ENCODE data around the gene OSTN. TPM values are rescaled to one million over a fixed set of nuclear protein-coding genes. Genes with fewer than 3 reads are reported as not detected.

OSTN gene
- total RNA-seq, 6 experiments from 2014 or later, result not detected

GRCh38 chr3:191198480-191198879 is 561 bp upstream of the OSTN start:
- peaks cover 0 to 2% (median 0%) of the 10 kb centered on the region in 4 donors for H3K9me3 ChIP-seq
- H3K36me3 ChIP-seq, result no peaks in the 10 kb centered on the region
- TF ChIP-seq POLR2A (IDR thresholded peaks at IDR 0.05), result no peak
- no peak for TF ChIP-seq CTCF (IDR thresholded peaks at IDR 0.05)
- no peaks in the 10 kb centered on the region for H3K27me3 ChIP-seq
- H3K4me3 ChIP-seq, result no peak overlapping the region
- peaks cover 0 to 2% (median 0%) of the 10 kb centered on the region in 4 donors for H3K4me1 ChIP-seq
- 44% methylated on average over 5 of the region's 5 CpGs for WGBS (ENCODE audit: insufficient coverage, low coverage, low lambda C conversion rate, missing lambda C conversion rate)
- DNase-seq, result no peak
- no peak for ATAC-seq
- intact Hi-C loops (cut with DNase I), result no loop called here
- H3K27ac ChIP-seq, result no peak overlapping the region

- Histone ChIP-seq H3K36me3 (no peaks in the 10 kb centered on the region), H3K27ac (no peak overlapping the region), H3K4me1 (no peaks in the 10 kb centered on the region), H3K4me3 (no peak overlapping the region), H3K27me3 (no peaks in the 10 kb centered on the region), H3K9me3 (no peaks in the 10 kb centered on the region)
- TF ChIP-seq POLR2A (IDR thresholded peaks at IDR 0.05) (no peak), CTCF (IDR thresholded peaks at IDR 0.05) (no peak)
- 92% methylated on average over 2 of the region's 10 CpGs for WGBS (ENCODE audit: insufficient coverage, low coverage, low lambda C conversion rate, missing lambda C conversion rate)
- no peak for DNase-seq
- intact Hi-C loops (cut with DNase I), result no loop called here
- no peak for ATAC-seq
Observed at GRCh38 chr3:191210032-191210431, 11.0 kb downstream of the OSTN start.

GRCh38 chr3:191216510-191216909 is 17.5 kb downstream of the OSTN start:
- Histone ChIP-seq H3K27me3 (no peaks in the 10 kb centered on the region), H3K4me1 (peaks cover 0 to 3% (median 0%) of the 10 kb centered on the region in 4 donors), H3K4me3 (no peak overlapping the region), H3K36me3 (no peaks in the 10 kb centered on the region), H3K9me3 (no peaks in the 10 kb centered on the region), H3K27ac (no peak overlapping the region)
- no peak for TF ChIP-seq CTCF (IDR thresholded peaks at IDR 0.05)
- TF ChIP-seq POLR2A (IDR thresholded peaks at IDR 0.05), result no peak
- 63% methylated on average over 1 of the region's 1 CpG for WGBS (ENCODE audit: insufficient coverage, low coverage, low lambda C conversion rate, missing lambda C conversion rate)
- peak in 1 of 3 donors; percentile 48 for DNase-seq
- intact Hi-C loops (cut with DNase I), result no loop called here
- ATAC-seq, result peak in 3 of 4 donors; percentile 33 to 60 (median 37)

GRCh38 chr3:191217301-191217700 is 18.3 kb downstream of the OSTN start:
- H3K27ac ChIP-seq, result no peak overlapping the region
- DNase-seq (no peak), ATAC-seq (no peak)
- H3K9me3 ChIP-seq, result no peaks in the 10 kb centered on the region
- no peak overlapping the region for H3K4me3 ChIP-seq
- 92% methylated on average over 1 of the region's 1 CpG for WGBS (ENCODE audit: insufficient coverage, low coverage, low lambda C conversion rate, missing lambda C conversion rate)
- peaks cover 0 to 3% (median 0%) of the 10 kb centered on the region in 4 donors for H3K4me1 ChIP-seq
- no peaks in the 10 kb centered on the region for H3K27me3 ChIP-seq
- TF ChIP-seq POLR2A (IDR thresholded peaks at IDR 0.05) (no peak), CTCF (IDR thresholded peaks at IDR 0.05) (no peak)
- H3K36me3 ChIP-seq, result no peaks in the 10 kb centered on the region
- intact Hi-C loops (cut with DNase I), result no loop called here

GRCh38 chr3:191220908-191221307 is 21.9 kb downstream of the OSTN start:
- no peak for ATAC-seq
- intact Hi-C loops (cut with DNase I), result no loop called here

More at GRCh38 chr3:191220908-191221307, 21.9 kb downstream of the OSTN start:
- no peaks in the 10 kb centered on the region for H3K9me3 ChIP-seq
- H3K4me3 ChIP-seq, result no peak overlapping the region
- no peaks in the 10 kb centered on the region for H3K36me3 ChIP-seq
- no peaks in the 10 kb centered on the region for H3K27me3 ChIP-seq
- H3K27ac ChIP-seq, result no peak overlapping the region
- WGBS (ENCODE audit: insufficient coverage, low coverage, low lambda C conversion rate, missing lambda C conversion rate), result 89% methylated on average over 5 of the region's 5 CpGs
- DNase-seq, result no peak
- H3K4me1 ChIP-seq, result peaks cover 0 to 3% (median 0%) of the 10 kb centered on the region in 4 donors
- TF ChIP-seq POLR2A (IDR thresholded peaks at IDR 0.05), result no peak
- no peak for TF ChIP-seq CTCF (IDR thresholded peaks at IDR 0.05)
